HL-60/S4 treated with phorbol 12-myristate 13-acetate at 8.2 ng/mL for 4 days and 3 days (cell line): ENCODE results near the gene ARHGDIG.
"Not testable (repeated sequence)": the region's sequence is repeated elsewhere in the genome, so short reads cannot be mapped to it uniquely, and the experiment has no call there.

Experiments used
- in situ Hi-C: fragments of 300-500 bp; cut with MboI; formaldehyde crosslinking; loops from 2 replicates; pipeline ENCODE4 v1.15.0; 2022; ENCODE audit warnings: low sequenced_read_pairs

ARHGDIG gene

DNA sequence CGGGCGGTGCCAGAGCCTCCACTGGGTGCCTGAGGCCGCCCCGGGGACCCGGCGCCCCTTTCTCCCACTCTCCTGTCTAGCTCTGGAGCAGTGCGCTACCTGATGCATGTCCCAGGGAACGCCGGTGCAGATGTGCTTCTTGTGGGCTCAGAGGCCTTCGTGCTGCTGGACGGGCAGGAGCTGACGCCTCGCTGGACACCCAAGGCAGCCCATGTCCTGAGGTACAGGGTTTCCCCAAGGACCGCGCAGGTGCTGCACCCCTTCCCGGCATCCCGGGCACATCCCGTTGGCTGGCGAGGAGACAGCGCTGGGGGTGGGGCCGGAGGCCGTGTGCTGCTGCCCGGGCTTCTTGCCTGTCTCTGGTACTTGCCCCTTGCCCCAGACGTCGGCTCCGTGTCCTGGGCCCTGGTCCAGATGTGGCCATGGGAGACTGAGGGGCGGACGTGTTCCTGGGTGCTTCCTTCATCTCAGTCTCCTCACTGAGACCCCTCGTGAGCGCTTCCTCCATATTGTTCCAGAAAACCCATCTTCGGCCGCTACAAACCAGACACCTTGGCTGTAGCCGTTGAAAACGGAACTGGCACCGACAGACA lies 17.1 kb upstream of the ARHGDIG start:
- in situ Hi-C loops = no loop called here

DNA sequence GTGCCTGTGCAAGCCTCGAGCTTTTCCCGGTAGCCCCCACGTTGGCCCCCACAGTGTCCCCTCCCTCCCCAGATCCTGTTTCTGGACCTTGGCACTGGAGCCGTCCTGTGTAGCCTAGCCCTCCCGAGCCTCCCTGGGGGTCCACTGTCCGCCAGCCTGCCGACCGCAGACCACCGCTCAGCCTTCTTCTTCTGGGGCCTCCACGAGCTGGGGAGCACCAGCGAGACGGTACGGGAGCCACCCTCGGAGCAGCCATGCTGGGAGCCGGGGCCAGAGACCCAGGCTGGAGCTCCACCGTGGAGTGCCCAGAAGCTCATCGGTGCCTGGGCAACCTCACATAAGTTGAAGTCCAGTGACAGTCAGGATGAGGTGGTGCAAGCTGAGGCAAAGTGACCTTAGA lies 16.4 kb upstream of the ARHGDIG start:
- in situ Hi-C loops = no loop called here

DNA sequence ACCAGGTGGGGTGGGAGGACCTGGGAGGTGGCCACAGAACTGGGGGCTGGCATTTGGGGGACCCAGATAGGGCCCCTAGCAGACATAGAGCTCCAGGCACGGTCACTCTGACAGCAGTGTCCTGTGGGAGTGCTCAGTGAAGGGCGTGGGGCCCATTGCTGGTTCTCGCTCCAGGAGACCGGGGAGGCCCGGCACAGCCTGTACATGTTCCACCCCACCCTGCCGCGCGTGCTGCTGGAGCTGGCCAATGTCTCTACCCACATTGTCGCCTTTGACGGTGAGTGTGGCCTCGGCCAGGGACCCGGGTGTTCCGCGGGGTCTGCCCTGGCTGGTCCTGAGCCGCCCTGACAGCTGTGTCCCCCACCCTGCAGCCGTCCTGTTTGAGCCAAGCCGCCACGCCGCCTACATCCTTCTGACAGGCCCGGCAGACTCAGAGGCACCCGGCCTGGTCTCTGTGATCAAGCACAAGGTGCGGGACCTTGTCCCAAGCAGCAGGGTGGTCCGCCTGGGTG lies 15.9 kb upstream of the ARHGDIG start:
- in situ Hi-C loops = no loop called here

DNA sequence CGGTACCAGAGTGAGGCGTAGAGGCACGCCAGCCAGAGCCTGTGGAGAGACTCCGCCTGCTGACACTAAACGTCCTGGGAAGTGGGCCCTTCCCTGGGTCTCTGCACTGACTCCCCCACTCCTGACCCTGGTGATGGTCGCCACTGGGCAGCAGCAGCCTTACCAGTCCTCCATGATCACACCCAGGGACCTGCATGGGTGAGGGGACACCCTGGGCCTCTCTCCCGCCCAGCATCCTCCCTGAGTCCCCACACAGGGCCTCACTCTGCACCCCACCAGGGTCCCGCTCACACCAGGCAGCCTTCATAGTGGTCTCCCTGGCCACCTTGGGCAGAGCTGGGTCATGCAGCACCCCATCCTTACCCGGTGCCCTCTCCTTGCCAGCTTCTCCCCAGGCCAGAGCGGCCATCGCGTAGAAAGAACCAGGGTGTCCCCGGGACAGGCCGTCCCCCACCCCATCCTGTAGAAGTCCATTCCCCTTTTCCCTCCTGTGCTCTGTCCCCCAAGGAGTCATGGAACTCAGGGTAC lies 15.3 kb upstream of the ARHGDIG start:
- in situ Hi-C loops = no loop called here

- in situ Hi-C loops = no loop called here
Observed at GRCh38 chr16:265711-266110, 14.7 kb upstream of the ARHGDIG start.

- in situ Hi-C loops = no loop called here
Observed at GRCh38 chr16:266258-267164, 13.9 kb upstream of the ARHGDIG start.

DNA sequence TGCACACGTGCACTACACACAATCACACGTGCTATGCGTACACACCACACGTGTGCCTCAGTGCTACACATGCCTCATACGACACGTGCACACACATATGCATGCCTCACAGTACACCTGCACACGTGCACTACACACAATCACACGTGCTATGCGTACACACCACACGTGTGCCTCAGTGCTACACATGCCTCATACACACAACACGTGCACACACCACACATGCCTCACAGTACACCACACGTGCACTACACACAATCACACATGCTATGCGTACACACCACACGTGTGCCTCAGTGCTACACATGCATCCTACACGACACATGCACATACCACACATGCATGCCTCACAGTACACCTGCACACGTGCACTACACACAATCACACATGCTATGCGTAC lies 12.8 kb upstream of the ARHGDIG start:
- in situ Hi-C loops = not testable (repeated sequence)

- in situ Hi-C loops = no loop called here
Observed at GRCh38 chr16:268141-269053, 12.0 kb upstream of the ARHGDIG start.

DNA sequence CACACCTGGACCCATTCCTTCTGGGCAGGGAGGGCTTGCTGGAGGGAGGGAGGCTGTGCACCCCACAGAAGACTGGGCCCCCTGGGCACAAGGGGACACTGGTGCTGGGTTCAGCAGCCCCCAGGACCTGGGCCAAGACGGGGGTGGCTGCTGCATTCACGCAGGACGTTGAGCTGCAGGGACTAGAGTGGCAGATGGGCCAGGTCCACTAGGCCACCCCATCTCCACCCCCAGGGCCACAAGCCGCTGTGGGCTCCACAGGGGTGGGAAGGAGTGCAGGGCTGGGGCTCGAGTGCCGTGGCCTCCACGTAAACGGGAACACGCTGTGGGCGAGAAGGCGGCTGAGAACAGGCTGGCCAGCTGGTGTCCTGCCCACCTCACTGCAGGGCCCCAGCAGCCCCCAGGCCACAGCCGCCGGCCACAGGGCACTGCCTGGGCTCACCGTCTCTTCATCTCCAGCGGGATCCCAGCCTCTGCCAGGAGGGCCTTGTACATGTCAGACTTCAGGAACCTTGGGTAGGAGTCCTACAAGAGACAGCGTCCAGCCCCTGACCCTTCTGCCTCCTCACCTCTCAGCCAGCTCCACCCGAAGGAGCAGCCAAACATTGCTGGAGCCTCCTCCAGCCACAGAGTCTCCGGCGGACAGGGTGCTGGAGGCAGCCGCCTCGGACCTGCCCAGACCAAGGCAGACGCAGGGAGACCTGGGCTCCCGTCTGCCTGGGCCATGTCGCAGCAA lies 11.2 kb upstream of the ARHGDIG start:
- in situ Hi-C loops = no loop called here

DNA sequence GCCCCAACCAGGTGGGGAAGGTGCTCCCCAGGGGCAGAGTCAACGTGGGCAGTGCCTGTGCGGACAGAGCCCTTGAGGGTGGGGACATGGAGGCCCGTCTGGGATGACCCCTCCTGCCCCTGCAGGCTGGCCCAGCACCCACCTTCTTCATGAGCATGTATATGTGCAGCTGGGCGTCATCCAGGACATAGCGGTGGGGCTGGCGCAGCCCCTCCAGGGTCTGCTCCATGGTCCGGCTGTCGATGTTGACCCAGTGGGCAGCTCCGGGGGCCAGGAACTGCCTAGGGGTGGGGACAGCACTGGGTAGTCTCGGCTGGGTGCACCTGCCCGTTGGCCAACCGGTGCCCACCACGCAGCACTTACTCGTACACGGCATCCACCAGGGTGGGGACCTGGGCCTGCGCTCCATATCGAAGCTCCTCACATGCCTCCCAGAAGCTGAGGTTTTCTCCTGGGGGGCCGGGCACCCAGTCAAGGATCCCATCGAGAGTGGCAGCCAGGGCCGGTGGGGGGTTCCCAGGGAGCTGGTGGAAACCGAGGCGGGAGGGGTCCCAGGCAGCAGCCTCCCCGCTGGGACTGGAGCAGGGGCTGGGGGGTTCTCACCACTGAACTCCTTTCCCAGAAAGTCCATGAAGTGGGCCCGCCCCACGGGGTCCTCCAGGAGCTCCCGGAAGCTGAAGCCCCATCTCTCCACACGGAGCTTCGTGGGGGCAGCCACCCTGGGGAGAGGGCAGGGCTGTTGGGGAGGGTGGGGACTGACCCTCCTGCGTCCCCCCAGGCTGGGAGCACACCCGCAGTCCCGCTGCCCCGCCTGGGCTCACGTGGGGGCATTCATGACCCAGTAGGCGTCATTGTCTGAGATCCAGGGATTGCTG lies 9.8 kb upstream of the ARHGDIG start:
- in situ Hi-C loops = no loop called here

DNA sequence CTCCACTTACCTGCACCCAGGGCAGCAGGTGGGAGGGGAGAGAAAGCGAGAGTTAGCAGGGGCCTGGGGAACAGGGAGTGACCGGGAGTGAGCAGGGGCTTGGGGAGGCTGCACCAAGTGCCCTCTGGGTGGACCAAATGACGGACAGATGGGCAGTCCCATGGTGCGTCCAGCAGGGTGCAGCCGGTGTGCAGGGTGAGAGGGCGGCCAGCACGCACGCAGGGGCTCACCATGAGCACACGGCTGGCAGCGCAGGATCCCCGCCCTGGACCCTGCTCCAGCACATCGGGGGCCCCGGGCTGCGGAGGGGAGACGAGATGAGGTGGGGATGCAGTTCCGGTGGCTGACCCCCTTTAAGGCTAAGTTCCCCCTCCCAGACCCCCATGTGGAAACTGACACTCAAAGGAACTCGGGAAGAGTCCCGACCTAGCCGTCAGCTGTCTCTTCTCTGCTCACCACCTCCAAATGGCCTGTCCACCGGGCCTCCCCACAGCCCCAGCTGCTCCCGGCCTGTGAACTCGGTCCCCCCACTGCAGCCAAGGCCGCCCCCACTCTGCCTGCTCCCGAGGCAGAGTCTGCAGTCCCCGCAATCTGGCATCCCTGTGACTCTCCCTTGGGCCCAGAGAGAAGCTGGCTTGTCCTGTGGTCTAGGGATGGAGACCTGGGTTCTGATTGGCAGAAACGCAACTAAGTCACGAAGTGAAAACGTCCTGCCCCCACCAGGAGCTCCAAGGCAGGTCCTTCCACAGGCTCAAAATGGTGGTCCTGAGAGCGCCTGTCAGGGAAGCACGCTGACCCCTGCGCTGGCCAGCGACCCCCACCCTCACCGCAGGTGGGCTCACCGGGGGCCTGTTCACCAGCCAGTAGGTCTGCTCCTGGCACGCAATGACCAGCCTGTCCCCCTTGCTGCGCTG lies 7.5 kb upstream of the ARHGDIG start:
- in situ Hi-C loops = no loop called here

DNA sequence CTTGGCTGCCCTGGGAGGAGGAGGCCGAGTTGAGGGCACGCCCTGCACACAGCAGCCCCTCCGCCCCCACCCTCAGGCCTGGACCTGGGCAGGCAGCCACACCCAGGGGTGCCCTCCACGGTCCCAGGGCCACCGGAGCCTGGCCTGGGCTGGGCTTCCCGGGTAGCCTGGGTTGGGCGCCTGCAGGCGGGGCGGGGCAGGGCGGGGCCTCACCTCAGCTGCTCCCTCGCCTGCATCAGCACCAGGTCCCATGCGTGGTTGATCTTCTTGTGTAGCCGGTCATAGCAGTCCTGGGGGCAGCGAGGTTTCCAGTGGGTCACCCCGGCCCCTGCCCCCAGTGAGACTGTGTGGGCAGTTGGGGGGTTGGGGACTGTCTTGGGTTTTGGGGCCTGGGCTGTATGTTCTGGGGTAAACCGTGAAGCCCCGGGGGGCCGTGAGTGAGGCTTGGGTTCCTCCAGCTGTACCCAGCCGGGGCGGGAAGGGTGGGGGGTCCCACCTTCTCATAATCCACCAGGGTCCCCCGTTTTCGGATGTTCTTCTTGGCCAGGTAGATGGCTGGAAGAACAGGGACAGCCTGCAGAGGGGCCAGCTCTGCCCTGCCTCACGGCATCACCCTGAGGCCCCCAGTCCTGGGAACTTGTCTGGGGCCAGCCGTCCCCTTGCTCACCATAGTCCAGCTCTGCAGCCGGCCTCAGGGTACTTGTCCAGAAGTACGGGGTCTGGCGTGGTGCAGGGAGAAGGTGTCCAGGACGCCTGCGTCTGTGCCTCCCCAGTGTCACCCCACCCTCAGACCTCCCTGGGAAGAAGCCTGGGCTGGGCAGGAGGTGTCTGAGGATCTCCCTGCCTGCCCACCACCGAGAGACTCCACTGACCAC lies 6.6 kb upstream of the ARHGDIG start:
- in situ Hi-C loops = no loop called here

DNA sequence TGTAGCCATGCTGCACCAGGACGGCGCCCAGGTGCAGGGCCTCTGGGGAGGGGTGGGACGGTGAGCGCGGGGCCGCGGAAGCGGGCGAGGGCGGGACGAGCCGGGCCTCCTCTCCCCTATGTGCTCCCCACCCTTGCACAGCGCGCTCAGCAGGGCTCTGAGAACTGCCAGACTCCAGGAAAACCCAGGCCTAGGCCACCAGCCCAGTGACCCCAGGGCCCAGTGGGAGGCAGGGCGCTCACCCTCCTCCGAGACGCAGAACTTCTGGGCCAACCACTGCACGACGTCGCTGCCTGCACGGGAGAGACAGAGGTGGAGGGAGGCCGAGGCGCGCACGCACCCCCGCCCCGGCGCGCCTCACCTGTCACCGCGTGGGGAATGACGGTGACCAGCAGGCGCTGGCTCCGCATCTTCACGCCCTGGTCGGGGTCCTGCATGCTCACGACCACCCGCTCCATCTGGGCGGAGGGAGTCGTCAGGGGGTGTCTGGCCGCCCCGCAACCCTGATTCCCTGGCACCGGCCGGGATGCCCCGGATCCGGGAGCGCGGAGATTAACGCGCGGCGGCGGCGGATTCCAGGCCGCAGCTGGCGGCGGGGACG lies 5.2 kb upstream of the ARHGDIG start:
- in situ Hi-C loops = no loop called here

DNA sequence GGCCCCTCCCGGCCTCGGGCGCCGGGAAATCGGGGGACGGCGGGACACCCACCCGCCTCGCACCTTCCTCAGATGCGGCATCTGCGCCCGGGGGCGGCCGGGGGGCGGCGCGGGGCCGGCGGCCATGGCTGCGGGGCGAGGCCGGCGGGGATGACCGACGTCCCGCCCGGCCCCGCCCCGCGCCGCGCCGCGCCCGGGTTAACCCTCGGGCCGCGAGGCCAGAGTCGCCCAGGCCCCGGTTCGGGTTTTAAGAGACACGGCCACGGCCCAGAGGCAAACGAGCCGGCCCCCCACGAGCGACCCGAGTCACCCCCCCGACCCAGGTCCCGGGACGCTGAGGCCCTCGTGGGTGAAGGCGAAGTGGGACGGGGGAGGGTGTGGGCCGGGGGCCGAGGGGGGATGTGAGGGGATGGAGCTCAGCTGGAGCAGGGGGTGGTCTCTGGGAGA lies 4.6 kb upstream of the ARHGDIG start, which contains the start of gene RGS11:
TSS of gene RGS11 (minus strand) at position 159 of the 447 bp plus-strand sequence. CDS start at position 126, 33 bp downstream.
- in situ Hi-C loops = no loop called here

DNA sequence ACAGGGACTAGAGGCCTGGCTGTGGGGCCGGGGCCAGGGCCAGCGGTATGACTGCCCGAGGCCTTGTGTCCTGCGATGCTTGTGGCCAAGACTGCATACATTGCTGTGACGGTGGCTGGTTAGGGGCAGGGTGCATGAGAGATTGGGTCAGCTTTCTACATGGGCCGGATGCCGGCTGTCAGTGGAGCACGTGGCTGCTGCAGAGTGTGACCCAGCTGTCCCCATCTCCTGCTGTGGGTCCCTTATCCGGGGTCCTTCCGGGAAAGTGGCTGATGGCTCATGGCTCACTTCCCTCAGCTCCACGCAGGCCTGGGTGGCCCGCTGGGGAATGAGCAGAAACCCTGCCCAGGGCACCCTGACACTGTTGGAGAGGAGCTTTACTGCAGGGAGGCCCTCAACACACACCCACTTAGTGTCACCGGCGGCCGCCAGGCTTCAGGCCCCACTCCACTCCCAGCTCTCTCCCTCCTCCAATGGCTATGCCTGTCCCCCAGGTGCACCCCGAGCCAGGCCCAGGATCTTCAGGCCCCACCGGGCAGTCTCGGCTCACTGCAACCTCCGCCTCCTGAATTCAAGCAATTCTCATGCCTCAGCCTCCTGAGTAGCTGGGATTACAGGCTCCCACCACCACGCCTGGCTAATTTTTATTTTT lies 3.8 kb upstream of the ARHGDIG start:
- in situ Hi-C loops = no loop called here

- in situ Hi-C loops = no loop called here
Observed at GRCh38 chr16:278863-279366, 1.5 kb upstream of the ARHGDIG start.
